IPS DF 6.9 (cell line): Measurements from ENCODE around the gene DDIT3.

Source experiments
- DNase-seq: peaks from one replicate; pipeline ENCODE4 v3.0.0-alpha.2; 2013; ENCODE audit warnings: low read depth, low spot score
- H3K27ac ChIP-seq: one replicate; pipeline ENCODE4 v1.5.1; 2013; ENCODE audit warnings: low read length, control low read depth
- H3K27me3 ChIP-seq: 2 replicates; pipeline ENCODE4 v1.6.1; 2013; ENCODE audit warnings: mild to moderate bottlenecking, low read length; ENCODE audit not compliant: control insufficient read depth, insufficient read depth
- H3K36me3 ChIP-seq: 2 replicates; pipeline ENCODE4 v1.6.1; 2013; ENCODE audit warnings: low read length; ENCODE audit not compliant: control insufficient read depth, insufficient read depth
- H3K4me1 ChIP-seq: 2 replicates; pipeline ENCODE4 v1.6.1; 2013; ENCODE audit warnings: low read length; ENCODE audit not compliant: control insufficient read depth, insufficient read depth
- H3K4me3 ChIP-seq: 2 replicates; pipeline ENCODE4 v1.5.1; 2013; ENCODE audit warnings: mild to moderate bottlenecking, low read length
- H3K9me3 ChIP-seq: 2 replicates; pipeline ENCODE4 v1.6.1; 2013; ENCODE audit warnings: low read length, inconsistent platforms; ENCODE audit not compliant: control insufficient read depth, insufficient read depth
- WGBS: extraction: QIAGEN DNeasy Blood & Tissue Kit; methylation state at CpG from one replicate; pipeline ENCODE4 v1.1.7; 2013; ENCODE audit warnings: mixed read lengths, missing lambda C conversion rate; ENCODE audit not compliant: insufficient read length, insufficient coverage; 5-methylcytosine and 5-hydroxymethylcytosine counted together

DDIT3 gene

GRCh38 chr12:57483466-57483865 is 36.8 kb downstream of the DDIT3 start:
- H3K27ac ChIP-seq, result no peak overlapping the region
- whole genome bisulfite sequencing, result no CpG with 5 or more reads among the region's 5 CpGs

GRCh38 chr12:57481671-57482070 is 38.6 kb downstream of the DDIT3 start:
- WGBS, result no CpG with 5 or more reads among the region's 1 CpG
- Histone ChIP-seq H3K4me1 (peaks cover 2% of the 10 kb centered on the region; the same call in 1 of the 2 replicates), H3K27ac (no peak overlapping the region), H3K4me3 (no peak overlapping the region), H3K36me3 (no peaks in the 10 kb centered on the region), H3K27me3 (peaks cover 2% of the 10 kb centered on the region; the same call in 1 of the 2 replicates), H3K9me3 (no peaks in the 10 kb centered on the region)
- DNase-seq, result no peak

More at GRCh38 chr12:57483466-57483865, 36.8 kb downstream of the DDIT3 start:
- Histone ChIP-seq H3K27me3 (no peaks in the 10 kb centered on the region), H3K9me3 (no peaks in the 10 kb centered on the region), H3K4me1 (no peaks in the 10 kb centered on the region), H3K4me3 (no peak overlapping the region), H3K36me3 (no peaks in the 10 kb centered on the region)
- DNase-seq, result no peak

DNA sequence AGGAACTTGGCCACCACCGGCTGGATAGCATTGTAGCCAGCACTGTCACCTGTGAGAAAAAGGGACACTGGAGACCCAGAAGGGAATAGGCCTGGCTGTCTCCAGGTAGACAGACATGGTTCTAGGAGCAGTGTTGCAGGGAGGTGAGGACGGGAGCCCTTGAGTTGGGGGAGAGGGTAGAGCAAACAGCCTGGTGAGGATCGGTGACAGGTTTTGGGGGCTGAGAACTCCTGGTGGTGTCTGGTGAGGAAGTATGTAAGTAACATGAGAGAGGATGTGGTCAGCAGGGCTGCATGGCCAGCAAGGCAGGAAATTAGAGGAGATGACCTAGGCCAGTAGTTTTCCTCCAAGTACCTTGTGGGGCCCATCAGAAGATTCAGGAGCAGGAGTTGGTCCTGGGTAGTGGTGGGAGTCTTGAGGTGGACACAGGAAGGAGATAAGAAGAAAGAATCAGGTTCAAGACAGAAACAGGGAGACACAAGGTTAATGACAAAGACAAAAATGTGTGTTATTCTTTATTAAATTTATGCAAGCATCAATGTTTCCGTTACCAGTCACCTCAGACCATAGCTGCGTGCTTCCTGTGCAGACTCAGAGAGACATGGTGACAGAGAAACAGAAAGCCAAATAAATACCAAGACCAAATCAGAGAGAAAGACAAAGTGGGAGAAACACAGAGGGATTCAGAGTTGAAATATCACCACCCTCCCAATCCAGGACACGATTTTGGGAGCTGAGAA is 40.8 kb downstream of the DDIT3 start, which contains the start of gene ARHGAP9:
ARHGAP9 (minus strand) TSS at position 491 of the 740 bp plus-strand sequence; CDS start at position 31, 460 bp downstream.
- Histone ChIP-seq H3K27ac (no peak within 1 kb of the TSS), H3K27me3 (peaks cover 23% of the 10 kb centered on the region), H3K4me3 (no peak within 1 kb of the TSS), H3K36me3 (no peaks in the 10 kb centered on the region; the same call in 1 of the 2 replicates), H3K9me3 (no peaks in the 10 kb centered on the region), H3K4me1 (peaks cover 2% of the 10 kb centered on the region)
- no CpG with 5 or more reads among the region's 6 CpGs for WGBS
- no peak for DNase-seq

GRCh38 chr12:57479043-57479375 is 41.3 kb downstream of the DDIT3 start:
- no peak for DNase-seq
- WGBS, result no CpG with 5 or more reads among the region's 10 CpGs
- no peaks in the 10 kb centered on the region for H3K9me3 ChIP-seq
- peaks cover 2% of the 10 kb centered on the region for H3K4me1 ChIP-seq
- no peak overlapping the region for H3K4me3 ChIP-seq
- no peak overlapping the region for H3K27ac ChIP-seq
- no peaks in the 10 kb centered on the region; the same call in 1 of the 2 replicates for H3K36me3 ChIP-seq
- H3K27me3 ChIP-seq, result peaks cover 28% of the 10 kb centered on the region

GRCh38 chr12:57477710-57478681 is 42.3 kb downstream of the DDIT3 start:
- no CpG with 5 or more reads among the region's 12 CpGs for WGBS
- Histone ChIP-seq H3K9me3 (no peaks in the 10 kb centered on the region), H3K27me3 (peaks cover 34% of the 10 kb centered on the region), H3K36me3 (no peaks in the 10 kb centered on the region; the same call in 1 of the 2 replicates), H3K27ac (no peak overlapping the region), H3K4me1 (peaks cover 2% of the 10 kb centered on the region), H3K4me3 (no peak overlapping the region)
- DNase-seq, result no peak

DNA sequence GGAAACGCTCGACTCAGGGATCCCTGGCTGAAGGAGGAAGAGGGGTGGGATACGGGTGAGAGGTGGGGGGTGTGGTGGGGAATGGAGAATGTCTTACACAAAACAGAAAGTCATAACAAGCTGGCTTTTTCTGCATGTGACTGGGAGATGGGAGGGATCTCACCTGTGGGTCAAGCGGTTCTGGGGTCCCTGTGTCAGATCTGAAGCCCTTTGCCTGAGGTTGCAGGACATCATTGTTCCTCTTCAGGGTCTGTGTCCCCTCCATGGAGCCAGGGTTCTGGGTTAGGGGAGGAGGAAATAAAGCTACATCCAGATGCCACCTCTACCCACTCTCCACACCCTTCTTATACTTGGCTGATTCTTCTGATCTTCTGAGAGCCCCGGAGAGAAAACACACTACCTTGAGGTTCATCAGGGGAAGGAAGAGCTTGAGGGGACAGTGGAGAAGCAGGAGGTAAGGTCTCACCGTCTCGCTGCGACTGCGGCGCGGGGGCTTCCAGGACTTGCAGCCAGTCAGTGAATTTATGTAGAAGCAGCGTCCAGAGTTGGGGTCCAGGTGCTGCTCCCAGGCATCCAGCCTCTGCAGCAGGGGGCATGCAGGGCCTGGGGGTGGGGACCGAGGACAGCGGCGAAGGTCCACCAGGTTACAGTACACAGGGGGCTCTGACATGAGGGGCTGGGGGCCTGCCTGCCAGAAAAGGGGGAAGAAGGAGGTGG is 43.2 kb downstream of the DDIT3 start:
- no peak for DNase-seq
- no peak overlapping the region for H3K27ac ChIP-seq
- peaks cover 2% of the 10 kb centered on the region for H3K4me1 ChIP-seq
- H3K36me3 ChIP-seq, result no peaks in the 10 kb centered on the region; the same call in 1 of the 2 replicates
- no peak overlapping the region for H3K4me3 ChIP-seq
- no CpG with 5 or more reads among the region's 15 CpGs for WGBS
- H3K9me3 ChIP-seq, result no peaks in the 10 kb centered on the region
- H3K27me3 ChIP-seq, result peaks cover 35% of the 10 kb centered on the region

GRCh38 chr12:57476162-57476992 is 43.9 kb downstream of the DDIT3 start:
- H3K27me3 ChIP-seq, result peaks cover 35% of the 10 kb centered on the region
- peak overlapping the region; percentile 33; the same call in 1 of the 2 replicates for H3K4me3 ChIP-seq
- no peaks in the 10 kb centered on the region for H3K9me3 ChIP-seq
- H3K27ac ChIP-seq, result no peak overlapping the region
- H3K4me1 ChIP-seq, result peaks cover 2% of the 10 kb centered on the region
- H3K36me3 ChIP-seq, result no peaks in the 10 kb centered on the region; the same call in 1 of the 2 replicates
- DNase-seq, result no peak
- WGBS, result no CpG with 5 or more reads among the region's 29 CpGs

DNA sequence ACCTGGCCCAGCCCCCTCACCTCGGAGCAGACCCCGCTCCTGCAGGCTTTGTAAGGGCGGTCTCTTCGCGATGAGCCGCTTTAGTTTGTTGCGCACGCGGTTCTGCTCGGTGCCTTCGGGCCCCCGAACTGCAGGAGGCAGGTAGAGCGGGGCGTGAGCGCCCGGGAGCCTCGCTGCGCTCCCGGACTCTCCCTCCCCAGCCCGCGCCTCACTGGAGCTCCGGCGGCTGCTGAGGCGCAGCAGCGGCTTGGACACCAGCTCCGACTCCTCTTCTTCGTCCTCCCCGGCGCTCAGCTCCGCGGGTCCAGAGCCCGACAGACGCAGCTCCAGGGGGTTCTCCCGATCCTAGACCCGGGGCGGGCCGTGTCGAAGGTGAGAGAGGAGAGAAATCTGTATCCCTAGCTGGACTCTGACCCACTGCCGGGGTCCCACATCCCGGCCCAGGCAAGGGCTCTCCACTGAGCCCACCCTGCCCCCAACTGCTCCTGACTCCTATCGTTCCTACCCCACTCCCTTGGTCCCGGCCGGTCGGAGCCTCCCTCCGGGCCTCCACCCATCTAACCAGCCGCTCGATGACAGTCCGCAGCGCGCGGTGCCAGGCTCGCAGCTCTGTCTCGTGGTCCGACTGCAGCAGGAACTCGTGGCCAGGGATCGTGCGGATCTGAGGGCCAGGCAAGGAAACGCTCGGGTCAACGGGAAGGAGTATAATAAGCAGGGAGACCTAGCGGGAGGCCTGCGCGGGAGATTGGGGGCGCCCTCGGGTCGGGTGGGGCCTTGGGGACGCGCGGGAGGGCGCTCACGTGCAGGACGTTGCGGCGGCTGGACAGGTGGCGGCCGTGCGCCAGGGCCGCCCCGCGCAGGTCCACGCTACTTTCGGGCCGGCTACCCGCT is 44.8 kb downstream of the DDIT3 start:
- H3K4me3 ChIP-seq, result peak overlapping the region; percentile 33; the same call in 1 of the 2 replicates
- H3K27ac ChIP-seq, result no peak overlapping the region
- H3K27me3 ChIP-seq, result peaks cover 35% of the 10 kb centered on the region
- H3K9me3 ChIP-seq, result no peaks in the 10 kb centered on the region
- no CpG with 5 or more reads among the region's 84 CpGs for WGBS
- peaks cover 2% of the 10 kb centered on the region for H3K4me1 ChIP-seq
- no peak for DNase-seq
- no peaks in the 10 kb centered on the region; the same call in 1 of the 2 replicates for H3K36me3 ChIP-seq

- Histone ChIP-seq H3K27ac (no peak overlapping the region), H3K4me1 (peaks cover 2% of the 10 kb centered on the region), H3K27me3 (peaks cover 35% of the 10 kb centered on the region), H3K4me3 (no peak overlapping the region; the same call in 1 of the 2 replicates), H3K36me3 (no peaks in the 10 kb centered on the region; the same call in 1 of the 2 replicates), H3K9me3 (no peaks in the 10 kb centered on the region)
- no CpG with 5 or more reads among the region's 7 CpGs for WGBS
- DNase-seq, result no peak
Observed at GRCh38 chr12:57474862-57475261, 45.5 kb downstream of the DDIT3 start.
